Neuronal stem cell (in vitro differentiated cells): ENCODE data around the gene RPS3.

Experiments
- DNase-seq: peaks from one replicate; pipeline ENCODE4 v3.0.0-alpha.2; 2013; ENCODE audit warnings: low spot score
- H2AFZ ChIP-seq: one replicate; pipeline ENCODE4 v1.6.1; 2013; ENCODE audit warnings: mild to moderate bottlenecking, low read length, inconsistent platforms
- H2AK5ac ChIP-seq: 2 replicates; pipeline ENCODE4 v1.6.1; 2013; ENCODE audit warnings: low read depth, mild to moderate bottlenecking, inconsistent platforms, low read length, moderate library complexity, mixed read lengths
- H2BK120ac ChIP-seq: 2 replicates; pipeline ENCODE4 v1.6.1; 2013; ENCODE audit warnings: low read depth, mild to moderate bottlenecking, inconsistent platforms, low read length, moderate library complexity, mixed read lengths
- H2BK12ac ChIP-seq: one replicate; pipeline ENCODE4 v1.6.1; 2013; ENCODE audit warnings: low read length, inconsistent platforms
- H2BK15ac ChIP-seq: 2 replicates; pipeline ENCODE4 v1.6.1; 2013; ENCODE audit warnings: mild to moderate bottlenecking, low read length, inconsistent platforms, mixed read lengths
- H2BK5ac ChIP-seq: one replicate; pipeline ENCODE4 v1.6.1; 2013; ENCODE audit warnings: inconsistent platforms, mild to moderate bottlenecking, low read length, moderate library complexity
- H3K14ac ChIP-seq: one replicate; pipeline ENCODE4 v1.6.1; 2013; ENCODE audit warnings: low read length, inconsistent platforms
- H3K18ac ChIP-seq: 2 replicates; pipeline ENCODE4 v1.6.1; 2013; ENCODE audit warnings: low read length, inconsistent platforms
- H3K23ac ChIP-seq: 2 replicates; pipeline ENCODE4 v1.6.1; 2013; ENCODE audit warnings: low read depth, mild to moderate bottlenecking, mixed read lengths, low read length, inconsistent platforms; ENCODE audit not compliant: poor library complexity
- H3K27ac ChIP-seq: replicated peaks from 3 replicates; pipeline ENCODE4 v1.5.1; 2013; ENCODE audit warnings: low read length, inconsistent platforms
- H3K27me3 ChIP-seq, 3 experiments: 2 replicates each; pipeline ENCODE4 v1.6.1; 2013; ENCODE audit warnings: low read length in 3 of 3, mild to moderate bottlenecking in 2 of 3, inconsistent platforms in 1 of 3, low read depth in 1 of 3, mixed read lengths in 1 of 3, moderate library complexity in 1 of 3; ENCODE audit not compliant: control insufficient read depth in 3 of 3, insufficient read depth in 3 of 3
- H3K36me3 ChIP-seq, 2 donors: replicated peaks in 1 of 2; 2 replicates each; pipeline ENCODE4 v1.6.1; 2013; ENCODE audit warnings: low read length in 2 of 2; ENCODE audit not compliant: control insufficient read depth in 2 of 2, insufficient read depth in 2 of 2
- H3K4ac ChIP-seq: 2 replicates; pipeline ENCODE4 v1.6.1; 2013; ENCODE audit warnings: inconsistent platforms, mild to moderate bottlenecking, low read length, moderate library complexity
- H3K4me1 ChIP-seq, 2 donors: 1 replicate in 1 of 2; 2 replicates in 1 of 2; pipeline ENCODE4 v1.6.1; 2013; ENCODE audit warnings: low read length in 2 of 2, low read depth in 1 of 2; ENCODE audit not compliant: control insufficient read depth in 2 of 2, insufficient read depth in 1 of 2
- H3K4me2 ChIP-seq: one replicate; pipeline ENCODE4 v1.6.1; 2013; ENCODE audit warnings: mild to moderate bottlenecking, low read length, inconsistent platforms; ENCODE audit not compliant: insufficient read depth, poor library complexity, severe bottlenecking
- H3K4me3 ChIP-seq, 2 donors: 2 replicates each; pipeline ENCODE4 v1.5.1; 2013; ENCODE audit warnings: low read length in 2 of 2, mild to moderate bottlenecking in 2 of 2, inconsistent platforms in 1 of 2, moderate library complexity in 1 of 2
- H3K79me1 ChIP-seq: one replicate; pipeline ENCODE4 v1.6.1; 2013; ENCODE audit warnings: low read depth, mild to moderate bottlenecking, inconsistent platforms, low read length, moderate library complexity
- H3K9ac ChIP-seq: one replicate; pipeline ENCODE4 v1.6.1; 2013; ENCODE audit warnings: mild to moderate bottlenecking, low read depth, low read length, inconsistent platforms; ENCODE audit not compliant: poor library complexity
- H3K9me3 ChIP-seq, 2 donors: replicated peaks in 1 of 2; 2 replicates each; pipeline versions ENCODE3 to v1.6.1; 2013; ENCODE audit warnings: low read length in 2 of 2, mild to moderate bottlenecking in 2 of 2, inconsistent platforms in 1 of 2, low read depth in 1 of 2, mixed read lengths in 1 of 2, moderate library complexity in 1 of 2; ENCODE audit not compliant: control insufficient read depth in 2 of 2, insufficient read depth in 1 of 2
- H4K8ac ChIP-seq: one replicate; pipeline ENCODE4 v1.6.1; 2013; ENCODE audit warnings: low read depth, mild to moderate bottlenecking, inconsistent platforms, low read length, moderate library complexity
- H4K91ac ChIP-seq: one replicate; pipeline ENCODE4 v1.6.1; 2013; ENCODE audit warnings: low read length, low read depth, mild to moderate bottlenecking, inconsistent platforms; ENCODE audit not compliant: poor library complexity
- WGBS, 2 donors: extraction: QIAGEN DNeasy Blood & Tissue Kit; methylation state at CpG; one replicate each; pipeline ENCODE4 v1.1.7; 2013; ENCODE audit warnings: missing lambda C conversion rate in 2 of 2, mixed read lengths in 1 of 2; ENCODE audit not compliant: insufficient read length in 2 of 2, insufficient replicate concordance in 1 of 2; ENCODE audit errors: extremely low coverage in 2 of 2; 5-methylcytosine and 5-hydroxymethylcytosine counted together

RPS3 gene

GRCh38 chr11:75445315-75445953 is 46.1 kb downstream of the RPS3 start:
- no peaks in the 10 kb centered on the region for H3K36me3 ChIP-seq
- WGBS, 2 donors, result no CpG with 5 or more reads among the region's 6 CpGs
- H3K27me3 ChIP-seq, result peaks cover 0 to 43% (median 0%) of the 10 kb centered on the region in 3 experiments
- H2BK120ac ChIP-seq, result no peak overlapping the region
- H3K9ac ChIP-seq, result no peak overlapping the region
- H3K4me2 ChIP-seq, result no peak overlapping the region
- peaks cover 0 to 2% of the 10 kb centered on the region in 2 donors for H3K4me1 ChIP-seq
- no peak overlapping the region for H3K18ac ChIP-seq
- no peak overlapping the region for H4K91ac ChIP-seq
- H3K27ac ChIP-seq, result no peak overlapping the region
- no peak overlapping the region for H4K8ac ChIP-seq
- H2BK5ac ChIP-seq, result no peak overlapping the region
- no peak overlapping the region for H2BK15ac ChIP-seq
- no peak overlapping the region for H3K23ac ChIP-seq
- no peak overlapping the region for H3K4me3 ChIP-seq
- peak; percentile 78 for DNase-seq
- no peaks in the 10 kb centered on the region for H3K9me3 ChIP-seq
- H2AK5ac ChIP-seq, result peak overlapping the region; percentile 16
- peak overlapping the region; percentile 36 for H2BK12ac ChIP-seq
- no peak overlapping the region for H3K4ac ChIP-seq
- H3K79me1 ChIP-seq, result no peaks in the 10 kb centered on the region
- no peak overlapping the region for H2AFZ ChIP-seq
- peak overlapping the region; percentile 50 for H3K14ac ChIP-seq

- no peak overlapping the region for H4K91ac ChIP-seq
- no peak overlapping the region for H3K4me2 ChIP-seq
- H2BK12ac ChIP-seq, result no peak overlapping the region
- H3K79me1 ChIP-seq, result no peaks in the 10 kb centered on the region
- no peak overlapping the region for H2BK15ac ChIP-seq
- H2BK120ac ChIP-seq, result no peak overlapping the region
- no peak overlapping the region for H2AK5ac ChIP-seq
- no peaks in the 10 kb centered on the region for H3K9me3 ChIP-seq
- peaks cover 0 to 40% (median 0%) of the 10 kb centered on the region in 3 experiments for H3K27me3 ChIP-seq
- H4K8ac ChIP-seq, result no peak overlapping the region
- H3K4me1 ChIP-seq, result peaks cover 2 to 3% of the 10 kb centered on the region in 2 donors
- DNase-seq, result no peak
- no peak overlapping the region for H3K18ac ChIP-seq
- H3K23ac ChIP-seq, result no peak overlapping the region
- H3K9ac ChIP-seq, result no peak overlapping the region
- H3K27ac ChIP-seq, result no peak overlapping the region
- no peak overlapping the region for H2AFZ ChIP-seq
- WGBS, 2 donors, result no CpG with 5 or more reads among the region's 5 CpGs
- H3K4me3 ChIP-seq, result no peak overlapping the region
- H2BK5ac ChIP-seq, result no peak overlapping the region
- peak overlapping the region; percentile 60 for H3K14ac ChIP-seq
- no peak overlapping the region for H3K4ac ChIP-seq
- no peaks in the 10 kb centered on the region for H3K36me3 ChIP-seq
Measured at GRCh38 chr11:75447415-75447814, 48.1 kb downstream of the RPS3 start.

- no peak overlapping the region for H2BK15ac ChIP-seq
- no peak overlapping the region for H3K4me3 ChIP-seq
- H2AFZ ChIP-seq, result no peak overlapping the region
- no CpG with 5 or more reads among the region's 10 CpGs for WGBS, 2 donors
- H3K9me3 ChIP-seq, result no peaks in the 10 kb centered on the region
- no peak overlapping the region for H4K8ac ChIP-seq
- peaks cover 2% of the 10 kb centered on the region for H3K79me1 ChIP-seq
- no peak overlapping the region for H3K23ac ChIP-seq
- DNase-seq, result no peak
- H3K4me2 ChIP-seq, result no peak overlapping the region
- no peak overlapping the region for H3K27ac ChIP-seq
- H2BK5ac ChIP-seq, result peak overlapping the region; percentile 58
- H3K36me3 ChIP-seq, result no peaks in the 10 kb centered on the region
- H3K9ac ChIP-seq, result no peak overlapping the region
- no peak overlapping the region for H3K14ac ChIP-seq
- H4K91ac ChIP-seq, result no peak overlapping the region
- H3K27me3 ChIP-seq, result peaks cover 0 to 47% (median 0%) of the 10 kb centered on the region in 3 experiments
- no peak overlapping the region for H3K4ac ChIP-seq
- peak overlapping the region; percentile 40 for H2AK5ac ChIP-seq
- H3K18ac ChIP-seq, result peak overlapping the region; percentile 32
- H3K4me1 ChIP-seq, result peaks cover 0 to 3% of the 10 kb centered on the region in 2 donors
- no peak overlapping the region for H2BK120ac ChIP-seq
- H2BK12ac ChIP-seq, result no peak overlapping the region
Measured at GRCh38 chr11:75449271-75449670, 50.0 kb downstream of the RPS3 start.

- Histone ChIP-seq H3K23ac (no peak overlapping the region), H2BK120ac (no peak overlapping the region), H2AFZ (no peak overlapping the region), H3K4me3 (no peak overlapping the region), H3K36me3 (no peaks in the 10 kb centered on the region), H3K14ac (peak overlapping the region; percentile 2), H3K9me3 (no peaks in the 10 kb centered on the region), H3K4me1 (peaks cover 0 to 4% of the 10 kb centered on the region in 2 donors), H3K9ac (peak overlapping the region; percentile 55), H4K91ac (peak overlapping the region; percentile 40), H3K27me3 (peaks cover 0 to 48% (median 0%) of the 10 kb centered on the region in 3 experiments), H3K4ac (no peak overlapping the region), H2BK12ac (no peak overlapping the region), H2AK5ac (peak overlapping the region; percentile 93), H2BK5ac (peak overlapping the region; percentile 58), H2BK15ac (no peak overlapping the region), H3K4me2 (no peak overlapping the region), H4K8ac (no peak overlapping the region), H3K79me1 (peaks cover 2% of the 10 kb centered on the region), H3K18ac (peak overlapping the region; percentile 44), H3K27ac (no peak overlapping the region)
- no CpG with 5 or more reads among the region's 11 CpGs for WGBS, 2 donors
- no peak for DNase-seq
Measured at GRCh38 chr11:75449776-75450175, 50.5 kb downstream of the RPS3 start.
